GM23338 (cell line): ENCODE measurements around the gene TXNDC2. TPM values are rescaled to one million over a fixed set of nuclear protein-coding genes. Genes with fewer than 3 reads are reported as not detected.

Source experiments
- ATAC-seq: fragments of 200-7000 bp; cut with Tn5 transposase; 3 replicates; pipeline ENCODE4 v1.9.1; 2020
- DNase-seq: peaks from one replicate; pipeline ENCODE4 v3.0.0-alpha.2; 2015; ENCODE audit warnings: low spot score
- H2AFZ ChIP-seq: fragments of 200-600 bp; sonication (generic); 2 replicates; pipeline ENCODE4 v1.8.0; 2016; ENCODE audit warnings: antibody characterized with exemption, mild to moderate bottlenecking, moderate library complexity
- H3F3A ChIP-seq: fragments of 200-600 bp; sonication (generic); replicated peaks from 2 replicates; pipeline ENCODE4 v1.8.0; 2017; ENCODE audit warnings: antibody characterized with exemption, mixed run types, low read depth
- H3K27ac ChIP-seq: fragments of 200-600 bp; sonication (generic); 2 replicates; pipeline ENCODE4 v1.6.1; 2016; ENCODE audit warnings: low read depth
- H3K27me3 ChIP-seq: fragments of 200-600 bp; sonication (generic); 2 replicates; pipeline ENCODE4 v1.8.0; 2016; ENCODE audit warnings: mild to moderate bottlenecking, mixed run types, moderate library complexity; ENCODE audit not compliant: insufficient read depth
- H3K36me3 ChIP-seq: fragments of 200-600 bp; sonication (generic); 2 replicates; pipeline ENCODE4 v1.8.0; 2016; ENCODE audit warnings: mild to moderate bottlenecking; ENCODE audit not compliant: insufficient read depth
- H3K4me1 ChIP-seq: fragments of 200-600 bp; sonication (generic); 2 replicates; pipeline ENCODE4 v1.8.0; 2016; ENCODE audit warnings: mild to moderate bottlenecking, moderate library complexity; ENCODE audit not compliant: insufficient read depth
- H3K4me2 ChIP-seq: fragments of 200-600 bp; sonication (generic); 2 replicates; pipeline ENCODE4 v1.7.1; 2017; ENCODE audit warnings: mixed run types
- H3K4me3 ChIP-seq: fragments of 200-600 bp; sonication (generic); 2 replicates; pipeline ENCODE4 v1.6.1; 2016; ENCODE audit warnings: mixed run types
- H3K79me2 ChIP-seq: fragments of 200-600 bp; sonication (generic); replicated peaks from 2 replicates; pipeline ENCODE4 v1.8.0; 2017; ENCODE audit warnings: mild to moderate bottlenecking; ENCODE audit not compliant: insufficient read depth
- H3K9me2 ChIP-seq: fragments of 200-600 bp; sonication (generic); 2 replicates; pipeline ENCODE4 v1.8.0; 2017; ENCODE audit not compliant: insufficient read depth
- H4K20me1 ChIP-seq: fragments of 200-600 bp; sonication (generic); replicated peaks from 2 replicates; pipeline ENCODE4 v1.8.0; 2017; ENCODE audit warnings: mild to moderate bottlenecking; ENCODE audit not compliant: insufficient read depth
- H3K27ac Mint-ChIP-seq: 2 replicates; pipeline ENCODE4 v1.8.0; 2020; ENCODE audit warnings: inconsistent platforms, mild to moderate bottlenecking, moderate library complexity, mixed read lengths
- H3K27me3 Mint-ChIP-seq: 3 replicates; pipeline ENCODE4 v1.8.0; 2022; ENCODE audit warnings: low read depth, mild to moderate bottlenecking, moderate library complexity, mixed read lengths, inconsistent platforms; ENCODE audit not compliant: insufficient read depth, poor library complexity
- H3K36me3 Mint-ChIP-seq: 3 replicates; pipeline ENCODE4 v1.8.0; 2021; ENCODE audit warnings: low read depth, mild to moderate bottlenecking, inconsistent platforms, moderate library complexity, mixed read lengths
- H3K4me1 Mint-ChIP-seq: 3 replicates; pipeline ENCODE4 v1.8.0; 2020; ENCODE audit warnings: mild to moderate bottlenecking, inconsistent platforms, mixed read lengths
- H3K4me3 Mint-ChIP-seq: 3 replicates; pipeline ENCODE4 v1.8.0; 2021; ENCODE audit warnings: moderate library complexity, mild to moderate bottlenecking, inconsistent platforms, mixed read lengths
- H3K9me3 Mint-ChIP-seq: 3 replicates; pipeline ENCODE4 v1.8.0; 2020; ENCODE audit warnings: moderate library complexity, mild to moderate bottlenecking, inconsistent platforms, mixed read lengths
- CREB1 ChIP-seq: fragments of 250-450 bp; sonication (Bioruptor Pico); IDR thresholded peaks from 2 replicates; pipeline ENCODE4 v1.5.0; 2020; ENCODE audit warnings: low read depth, mild to moderate bottlenecking, moderate library complexity
- EZH2 ChIP-seq: fragments of 200-600 bp; sonication (generic); IDR thresholded peaks from one replicate; pipeline ENCODE4 v1.8.0; 2017; ENCODE audit warnings: antibody characterized with exemption, mild to moderate bottlenecking, low read depth; ENCODE audit not compliant: unreplicated experiment
- JUNB ChIP-seq: IDR thresholded peaks from one replicate; pipeline ENCODE4 v1.6.1; 2016; ENCODE audit warnings: antibody characterized with exemption; ENCODE audit not compliant: unreplicated experiment
- NANOG ChIP-seq: IDR thresholded peaks from 2 replicates; pipeline ENCODE4 v1.6.1; 2016; ENCODE audit warnings: antibody characterized with exemption, borderline replicate concordance
- STAT1 ChIP-seq: IDR thresholded peaks from one replicate; pipeline ENCODE4 v1.6.1; 2016; ENCODE audit warnings: antibody characterized with exemption; ENCODE audit not compliant: unreplicated experiment
- ZNF114 ChIP-seq: fragments of 250-450 bp; sonication (Bioruptor Pico); IDR thresholded peaks from 2 replicates; pipeline ENCODE4 v1.5.0; 2020; ENCODE audit warnings: mild to moderate bottlenecking, moderate library complexity
- polyA plus RNA-seq: library from polyadenylated mRNA; unstranded; fragments of >200 nt; fragmentation: Nextera tagmentation; extraction: Ambion mirVana; gene quantifications from 2 replicates; pipeline ENCODE4 v1.2.1, GENCODE V29; 2016
- total RNA-seq: library from RNA; depleted of rRNA; stranded (reverse); fragments of >200 nt; shearing (Covaris generic); gene quantifications from 2 replicates; pipeline ENCODE4 v1.2.3, GENCODE V29; 2014
- TF ChIP-seq, protein P1 (sequence below): IDR thresholded peaks from one replicate; pipeline ENCODE4 v1.6.1; 2018; ENCODE audit warnings: antibody characterized with exemption; ENCODE audit not compliant: unreplicated experiment
- TF ChIP-seq, protein P2 (sequence below), 2 experiments: fragments of 200-600 bp in 1 of 2; sonication (generic) in 1 of 2; conservative IDR thresholded peaks; 2 replicates each; pipeline versions ENCODE4 v1.5.1 to v1.6.1; 2016 to 2017; ENCODE audit warnings: antibody characterized with exemption in 2 of 2, low read depth in 2 of 2, mild to moderate bottlenecking in 2 of 2, moderate library complexity in 1 of 2
- TF ChIP-seq, protein P3 (sequence below): IDR thresholded peaks from 2 replicates; pipeline ENCODE4 v1.6.1; 2016; ENCODE audit warnings: antibody characterized with exemption
- TF ChIP-seq, protein P4 (sequence below): fragments of 250-450 bp; sonication (Bioruptor Pico); IDR thresholded peaks from 2 replicates; pipeline ENCODE4 v1.5.0; 2020; ENCODE audit warnings: mild to moderate bottlenecking, moderate library complexity

TXNDC2 gene
- total and polyA plus RNA-seq, 2 experiments from 2014 or later = 0.16 TPM; not detected in 1

DNA sequence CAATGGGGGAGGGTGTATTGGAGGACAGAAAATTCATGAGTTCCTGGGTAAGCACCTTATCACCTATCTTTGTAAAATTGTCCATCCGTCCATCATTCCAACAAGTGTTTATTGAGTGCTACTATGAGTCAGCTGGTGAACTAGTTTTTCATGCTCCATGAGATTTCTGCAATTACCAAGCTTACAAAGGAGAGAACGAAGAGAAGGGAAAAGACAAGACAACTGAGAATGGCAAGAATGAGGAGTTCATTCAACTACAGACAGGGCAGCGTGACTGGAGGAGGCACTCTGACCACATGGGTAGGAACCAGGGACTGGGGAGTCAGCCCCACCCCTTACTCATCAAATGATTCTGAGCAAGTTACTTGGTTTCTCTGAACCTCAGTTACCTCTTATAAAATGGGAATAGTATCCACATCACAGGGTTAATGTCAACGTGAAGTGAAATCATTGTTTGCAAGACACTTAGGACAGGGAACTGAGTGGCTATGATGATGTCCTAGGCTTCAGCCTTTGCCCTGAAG is 18.6 kb upstream of the TXNDC2 start:
- TF ChIP-seq JUNB (no peak), CREB1 (no peak), EZH2 (no peak), NANOG (no peak), STAT1 (no peak), ZNF114 (CRISPR knock-in tag) (no peak)
- TF ChIP-seq, protein P1, sequence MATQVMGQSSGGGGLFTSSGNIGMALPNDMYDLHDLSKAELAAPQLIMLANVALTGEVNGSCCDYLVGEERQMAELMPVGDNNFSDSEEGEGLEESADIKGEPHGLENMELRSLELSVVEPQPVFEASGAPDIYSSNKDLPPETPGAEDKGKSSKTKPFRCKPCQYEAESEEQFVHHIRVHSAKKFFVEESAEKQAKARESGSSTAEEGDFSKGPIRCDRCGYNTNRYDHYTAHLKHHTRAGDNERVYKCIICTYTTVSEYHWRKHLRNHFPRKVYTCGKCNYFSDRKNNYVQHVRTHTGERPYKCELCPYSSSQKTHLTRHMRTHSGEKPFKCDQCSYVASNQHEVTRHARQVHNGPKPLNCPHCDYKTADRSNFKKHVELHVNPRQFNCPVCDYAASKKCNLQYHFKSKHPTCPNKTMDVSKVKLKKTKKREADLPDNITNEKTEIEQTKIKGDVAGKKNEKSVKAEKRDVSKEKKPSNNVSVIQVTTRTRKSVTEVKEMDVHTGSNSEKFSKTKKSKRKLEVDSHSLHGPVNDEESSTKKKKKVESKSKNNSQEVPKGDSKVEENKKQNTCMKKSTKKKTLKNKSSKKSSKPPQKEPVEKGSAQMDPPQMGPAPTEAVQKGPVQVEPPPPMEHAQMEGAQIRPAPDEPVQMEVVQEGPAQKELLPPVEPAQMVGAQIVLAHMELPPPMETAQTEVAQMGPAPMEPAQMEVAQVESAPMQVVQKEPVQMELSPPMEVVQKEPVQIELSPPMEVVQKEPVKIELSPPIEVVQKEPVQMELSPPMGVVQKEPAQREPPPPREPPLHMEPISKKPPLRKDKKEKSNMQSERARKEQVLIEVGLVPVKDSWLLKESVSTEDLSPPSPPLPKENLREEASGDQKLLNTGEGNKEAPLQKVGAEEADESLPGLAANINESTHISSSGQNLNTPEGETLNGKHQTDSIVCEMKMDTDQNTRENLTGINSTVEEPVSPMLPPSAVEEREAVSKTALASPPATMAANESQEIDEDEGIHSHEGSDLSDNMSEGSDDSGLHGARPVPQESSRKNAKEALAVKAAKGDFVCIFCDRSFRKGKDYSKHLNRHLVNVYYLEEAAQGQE = no peak
- TF ChIP-seq, protein P2, sequence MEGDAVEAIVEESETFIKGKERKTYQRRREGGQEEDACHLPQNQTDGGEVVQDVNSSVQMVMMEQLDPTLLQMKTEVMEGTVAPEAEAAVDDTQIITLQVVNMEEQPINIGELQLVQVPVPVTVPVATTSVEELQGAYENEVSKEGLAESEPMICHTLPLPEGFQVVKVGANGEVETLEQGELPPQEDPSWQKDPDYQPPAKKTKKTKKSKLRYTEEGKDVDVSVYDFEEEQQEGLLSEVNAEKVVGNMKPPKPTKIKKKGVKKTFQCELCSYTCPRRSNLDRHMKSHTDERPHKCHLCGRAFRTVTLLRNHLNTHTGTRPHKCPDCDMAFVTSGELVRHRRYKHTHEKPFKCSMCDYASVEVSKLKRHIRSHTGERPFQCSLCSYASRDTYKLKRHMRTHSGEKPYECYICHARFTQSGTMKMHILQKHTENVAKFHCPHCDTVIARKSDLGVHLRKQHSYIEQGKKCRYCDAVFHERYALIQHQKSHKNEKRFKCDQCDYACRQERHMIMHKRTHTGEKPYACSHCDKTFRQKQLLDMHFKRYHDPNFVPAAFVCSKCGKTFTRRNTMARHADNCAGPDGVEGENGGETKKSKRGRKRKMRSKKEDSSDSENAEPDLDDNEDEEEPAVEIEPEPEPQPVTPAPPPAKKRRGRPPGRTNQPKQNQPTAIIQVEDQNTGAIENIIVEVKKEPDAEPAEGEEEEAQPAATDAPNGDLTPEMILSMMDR (conservative IDR thresholded peaks at IDR 0.05; ENCODE audit: low read depth in 2 of 2) = no peak
- TF ChIP-seq, protein P3, sequence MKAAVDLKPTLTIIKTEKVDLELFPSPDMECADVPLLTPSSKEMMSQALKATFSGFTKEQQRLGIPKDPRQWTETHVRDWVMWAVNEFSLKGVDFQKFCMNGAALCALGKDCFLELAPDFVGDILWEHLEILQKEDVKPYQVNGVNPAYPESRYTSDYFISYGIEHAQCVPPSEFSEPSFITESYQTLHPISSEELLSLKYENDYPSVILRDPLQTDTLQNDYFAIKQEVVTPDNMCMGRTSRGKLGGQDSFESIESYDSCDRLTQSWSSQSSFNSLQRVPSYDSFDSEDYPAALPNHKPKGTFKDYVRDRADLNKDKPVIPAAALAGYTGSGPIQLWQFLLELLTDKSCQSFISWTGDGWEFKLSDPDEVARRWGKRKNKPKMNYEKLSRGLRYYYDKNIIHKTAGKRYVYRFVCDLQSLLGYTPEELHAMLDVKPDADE = no peak
- TF ChIP-seq, protein P4, sequence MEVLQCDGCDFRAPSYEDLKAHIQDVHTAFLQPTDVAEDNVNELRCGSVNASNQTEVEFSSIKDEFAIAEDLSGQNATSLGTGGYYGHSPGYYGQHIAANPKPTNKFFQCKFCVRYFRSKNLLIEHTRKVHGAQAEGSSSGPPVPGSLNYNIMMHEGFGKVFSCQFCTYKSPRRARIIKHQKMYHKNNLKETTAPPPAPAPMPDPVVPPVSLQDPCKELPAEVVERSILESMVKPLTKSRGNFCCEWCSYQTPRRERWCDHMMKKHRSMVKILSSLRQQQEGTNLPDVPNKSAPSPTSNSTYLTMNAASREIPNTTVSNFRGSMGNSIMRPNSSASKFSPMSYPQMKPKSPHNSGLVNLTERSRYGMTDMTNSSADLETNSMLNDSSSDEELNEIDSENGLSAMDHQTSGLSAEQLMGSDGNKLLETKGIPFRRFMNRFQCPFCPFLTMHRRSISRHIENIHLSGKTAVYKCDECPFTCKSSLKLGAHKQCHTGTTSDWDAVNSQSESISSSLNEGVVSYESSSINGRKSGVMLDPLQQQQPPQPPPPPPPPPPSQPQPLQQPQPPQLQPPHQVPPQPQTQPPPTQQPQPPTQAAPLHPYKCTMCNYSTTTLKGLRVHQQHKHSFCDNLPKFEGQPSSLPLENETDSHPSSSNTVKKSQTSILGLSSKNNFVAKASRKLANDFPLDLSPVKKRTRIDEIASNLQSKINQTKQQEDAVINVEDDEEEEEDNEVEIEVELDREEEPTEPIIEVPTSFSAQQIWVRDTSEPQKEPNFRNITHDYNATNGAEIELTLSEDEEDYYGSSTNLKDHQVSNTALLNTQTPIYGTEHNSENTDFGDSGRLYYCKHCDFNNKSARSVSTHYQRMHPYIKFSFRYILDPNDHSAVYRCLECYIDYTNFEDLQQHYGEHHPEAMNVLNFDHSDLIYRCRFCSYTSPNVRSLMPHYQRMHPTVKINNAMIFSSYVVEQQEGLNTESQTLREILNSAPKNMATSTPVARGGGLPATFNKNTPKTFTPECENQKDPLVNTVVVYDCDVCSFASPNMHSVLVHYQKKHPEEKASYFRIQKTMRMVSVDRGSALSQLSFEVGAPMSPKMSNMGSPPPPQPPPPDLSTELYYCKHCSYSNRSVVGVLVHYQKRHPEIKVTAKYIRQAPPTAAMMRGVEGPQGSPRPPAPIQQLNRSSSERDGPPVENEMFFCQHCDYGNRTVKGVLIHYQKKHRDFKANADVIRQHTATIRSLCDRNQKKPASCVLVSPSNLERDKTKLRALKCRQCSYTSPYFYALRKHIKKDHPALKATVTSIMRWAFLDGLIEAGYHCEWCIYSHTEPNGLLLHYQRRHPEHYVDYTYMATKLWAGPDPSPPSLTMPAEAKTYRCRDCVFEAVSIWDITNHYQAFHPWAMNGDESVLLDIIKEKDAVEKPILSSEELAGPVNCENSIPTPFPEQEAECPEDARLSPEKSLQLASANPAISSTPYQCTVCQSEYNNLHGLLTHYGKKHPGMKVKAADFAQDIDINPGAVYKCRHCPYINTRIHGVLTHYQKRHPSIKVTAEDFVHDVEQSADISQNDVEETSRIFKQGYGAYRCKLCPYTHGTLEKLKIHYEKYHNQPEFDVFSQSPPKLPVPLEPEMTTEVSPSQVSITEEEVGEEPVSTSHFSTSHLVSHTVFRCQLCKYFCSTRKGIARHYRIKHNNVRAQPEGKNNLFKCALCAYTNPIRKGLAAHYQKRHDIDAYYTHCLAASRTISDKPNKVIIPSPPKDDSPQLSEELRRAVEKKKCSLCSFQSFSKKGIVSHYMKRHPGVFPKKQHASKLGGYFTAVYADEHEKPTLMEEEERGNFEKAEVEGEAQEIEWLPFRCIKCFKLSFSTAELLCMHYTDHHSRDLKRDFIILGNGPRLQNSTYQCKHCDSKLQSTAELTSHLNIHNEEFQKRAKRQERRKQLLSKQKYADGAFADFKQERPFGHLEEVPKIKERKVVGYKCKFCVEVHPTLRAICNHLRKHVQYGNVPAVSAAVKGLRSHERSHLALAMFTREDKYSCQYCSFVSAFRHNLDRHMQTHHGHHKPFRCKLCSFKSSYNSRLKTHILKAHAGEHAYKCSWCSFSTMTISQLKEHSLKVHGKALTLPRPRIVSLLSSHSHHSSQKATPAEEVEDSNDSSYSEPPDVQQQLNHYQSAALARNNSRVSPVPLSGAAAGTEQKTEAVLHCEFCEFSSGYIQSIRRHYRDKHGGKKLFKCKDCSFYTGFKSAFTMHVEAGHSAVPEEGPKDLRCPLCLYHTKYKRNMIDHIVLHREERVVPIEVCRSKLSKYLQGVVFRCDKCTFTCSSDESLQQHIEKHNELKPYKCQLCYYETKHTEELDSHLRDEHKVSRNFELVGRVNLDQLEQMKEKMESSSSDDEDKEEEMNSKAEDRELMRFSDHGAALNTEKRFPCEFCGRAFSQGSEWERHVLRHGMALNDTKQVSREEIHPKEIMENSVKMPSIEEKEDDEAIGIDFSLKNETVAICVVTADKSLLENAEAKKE (CRISPR knock-in tag) = no peak
- Histone ChIP-seq H4K20me1 (no peaks in the 10 kb centered on the region), H3K79me2 (no peaks in the 10 kb centered on the region), H3K4me1 (peaks cover 9% of the 10 kb centered on the region), H3K4me3 (no peak overlapping the region), H3K9me2 (no peaks in the 10 kb centered on the region), H3F3A (no peaks in the 10 kb centered on the region), H3K36me3 (peaks cover 11% of the 10 kb centered on the region; the same call in 1 of the 2 replicates), H3K4me2 (no peak overlapping the region), H3K27me3 (no peaks in the 10 kb centered on the region), H3K27ac (no peak overlapping the region), H2AFZ (no peak overlapping the region)
- peaks cover 26% of the 10 kb centered on the region for H3K4me1 Mint-ChIP-seq
- H3K4me3 Mint-ChIP-seq = no peak overlapping the region
- ATAC-seq (no peak), DNase-seq (no peak)
- H3K36me3 Mint-ChIP-seq = peaks cover 16% of the 10 kb centered on the region
- no peak overlapping the region for H3K27ac Mint-ChIP-seq
- H3K27me3 Mint-ChIP-seq = peaks cover 14% of the 10 kb centered on the region
- H3K9me3 Mint-ChIP-seq = peaks cover 22% of the 10 kb centered on the region
